Sigmoid colon (tissue), 4 donors: ENCODE measurements around the gene FAM240A.

Experiments
- CTCF ChIP-seq, 4 experiments: fragments of 450-650 bp in 3 of 4; fragments of 200-600 bp in 1 of 4; IDR thresholded peaks; one replicate each; pipeline ENCODE4 v1.5.1; 2016 to 2019; ENCODE audit warnings: antibody characterized with exemption in 4 of 4, mild to moderate bottlenecking in 3 of 4, moderate library complexity in 2 of 4
- EP300 ChIP-seq, 4 donors: sonication (generic); formaldehyde crosslinking; IDR thresholded peaks; one replicate each; pipeline ENCODE4 v1.6.1; 2017; ENCODE audit warnings: antibody characterized with exemption in 4 of 4
- POLR2A ChIP-seq, 2 donors: fragments of 450-650 bp; IDR thresholded peaks; one replicate each; pipeline ENCODE4 v1.6.1; 2016; ENCODE audit warnings: antibody characterized with exemption in 2 of 2, mild to moderate bottlenecking in 2 of 2, moderate library complexity in 2 of 2
- POLR2AphosphoS5 ChIP-seq, 4 donors: sonication (generic); formaldehyde crosslinking; IDR thresholded peaks; one replicate each; pipeline ENCODE4 v1.6.1; 2017; ENCODE audit warnings: antibody characterized with exemption in 4 of 4

- TF ChIP-seq CTCF (IDR thresholded peaks at IDR 0.05) (no peak), EP300 (IDR thresholded peaks at IDR 0.05) (no peak), POLR2A (IDR thresholded peaks at IDR 0.05) (no peak), POLR2AphosphoS5 (IDR thresholded peaks at IDR 0.05) (no peak)
Observed at GRCh38 chr3:46651084-46651483, 38.8 kb downstream of the FAM240A start.
